ENCODE results near the gene TOMM20.
"Not testable (repeated sequence)": the region's sequence is repeated elsewhere in the genome, so short reads cannot be mapped to it uniquely, and the experiment has no call there.

Gene TOMM20

DNA sequence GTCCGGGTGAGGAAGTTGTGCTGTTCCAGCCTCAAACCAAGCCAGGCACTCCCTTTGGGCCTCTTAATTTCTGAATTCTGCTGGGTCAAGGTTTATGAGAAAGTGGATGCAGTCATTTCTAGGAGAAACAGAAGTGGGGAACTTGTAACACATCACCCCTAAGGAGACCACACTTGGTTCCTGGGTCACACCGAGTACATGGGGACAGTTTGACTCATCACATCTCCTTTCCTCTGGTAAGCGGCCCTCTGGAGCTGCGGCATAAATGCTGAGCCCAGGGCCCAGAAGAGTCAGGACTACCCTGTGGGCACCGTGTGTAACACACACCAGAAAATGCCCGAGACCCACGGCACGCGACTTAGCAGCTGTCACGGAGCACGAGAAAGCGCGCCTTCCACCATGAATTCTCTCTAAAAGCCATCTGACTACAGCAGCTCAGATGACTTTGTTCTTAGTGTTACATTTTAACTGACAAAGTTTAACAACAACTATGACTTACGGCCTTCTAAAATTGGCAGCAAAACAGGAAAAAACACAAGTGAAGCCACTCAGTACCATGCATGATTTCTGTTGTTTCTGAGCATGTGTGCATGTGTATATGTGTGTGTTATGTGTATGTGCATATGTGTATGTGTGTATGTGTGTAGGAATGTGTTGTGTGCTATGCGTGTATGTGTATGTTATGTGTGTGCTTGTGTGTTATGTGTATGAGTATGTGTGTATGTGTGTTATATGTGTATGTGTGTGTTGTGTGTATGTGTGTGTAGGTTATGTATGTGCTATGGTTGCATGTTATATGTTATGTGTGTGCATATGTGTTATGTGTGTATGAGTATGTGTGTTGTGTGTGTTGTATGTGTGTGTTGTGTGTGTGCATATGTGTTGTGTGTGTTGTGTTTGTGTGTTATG is 50.8 kb downstream of the TOMM20 start:
- peak; percentile 42 for DNase-seq

DNA sequence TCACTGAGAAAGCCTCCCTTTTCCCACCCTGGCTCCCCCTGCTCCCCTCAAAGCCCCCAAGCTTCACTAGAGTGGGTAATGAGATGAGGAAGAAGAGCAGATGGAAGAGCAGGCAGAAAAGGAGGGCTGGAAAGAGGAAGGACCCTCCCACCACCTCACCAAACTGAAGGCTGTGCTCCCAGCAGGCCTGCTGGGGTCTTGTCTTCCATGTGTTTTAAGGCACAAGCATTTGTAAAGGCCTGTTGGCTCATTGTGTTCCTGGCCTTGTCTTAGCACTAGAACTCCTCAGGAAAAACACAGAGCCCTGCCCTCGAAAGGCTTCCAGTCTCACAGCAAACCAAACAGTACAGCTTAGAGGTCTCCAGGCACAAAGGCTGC is 51.5 kb downstream of the TOMM20 start:
- no peak for DNase-seq

DNA sequence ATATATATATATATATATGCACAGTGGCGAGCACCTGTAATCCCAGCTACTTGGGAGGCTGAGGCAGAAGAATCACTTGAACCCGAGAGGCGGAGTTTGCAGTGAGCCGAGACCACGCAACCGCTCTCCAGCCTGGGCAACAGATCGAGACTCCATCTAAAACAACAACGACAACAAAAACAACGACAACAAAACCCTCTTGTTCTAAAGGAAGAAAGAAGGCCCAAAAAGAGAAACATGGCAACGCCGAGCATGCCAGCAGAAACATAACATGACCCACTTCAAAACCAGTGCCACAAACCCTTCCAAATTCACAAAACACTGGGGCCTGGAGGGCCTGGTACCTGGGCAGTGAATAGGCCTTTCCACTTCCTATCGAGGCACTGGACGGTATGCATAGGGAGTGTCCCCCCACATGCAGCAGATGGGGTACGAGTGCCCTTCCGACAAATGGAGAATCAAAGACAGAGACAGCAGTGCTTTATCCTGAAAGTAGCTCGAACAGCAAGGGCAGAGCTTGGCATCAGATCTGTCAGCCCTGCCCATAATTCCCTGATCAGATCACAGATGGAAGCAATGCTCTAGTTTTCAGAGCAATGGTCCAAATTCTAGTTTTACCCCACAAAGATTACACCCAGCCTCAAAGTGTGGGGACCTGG is 52.0 kb downstream of the TOMM20 start:
- DNase-seq: no peak

DNA sequence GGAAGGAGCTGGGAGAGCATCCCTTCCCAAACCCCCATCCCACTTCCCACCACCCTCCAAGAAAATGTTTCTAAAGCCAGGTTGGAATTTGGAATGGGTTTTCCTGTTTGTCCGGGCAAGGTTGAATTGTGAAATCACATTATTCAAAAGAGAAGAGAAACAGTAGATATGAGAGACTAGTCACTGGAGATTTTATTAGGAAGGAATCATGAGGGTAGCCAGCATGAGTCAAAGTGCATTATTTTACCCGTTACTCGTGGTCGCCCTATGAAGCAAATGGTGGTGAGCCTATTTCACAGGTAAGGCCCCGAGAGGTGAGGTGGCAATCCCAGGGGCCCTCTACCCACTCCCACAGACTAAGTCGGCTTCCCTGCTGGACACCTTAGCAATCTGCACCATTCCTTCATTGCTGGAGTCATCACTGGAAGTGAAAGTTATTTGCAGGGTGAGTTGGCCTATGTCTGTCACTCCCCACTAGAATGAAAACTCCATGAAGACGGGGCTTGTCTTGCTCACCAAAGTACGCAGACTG is 52.8 kb downstream of the TOMM20 start:
- no peak for DNase-seq

DNA sequence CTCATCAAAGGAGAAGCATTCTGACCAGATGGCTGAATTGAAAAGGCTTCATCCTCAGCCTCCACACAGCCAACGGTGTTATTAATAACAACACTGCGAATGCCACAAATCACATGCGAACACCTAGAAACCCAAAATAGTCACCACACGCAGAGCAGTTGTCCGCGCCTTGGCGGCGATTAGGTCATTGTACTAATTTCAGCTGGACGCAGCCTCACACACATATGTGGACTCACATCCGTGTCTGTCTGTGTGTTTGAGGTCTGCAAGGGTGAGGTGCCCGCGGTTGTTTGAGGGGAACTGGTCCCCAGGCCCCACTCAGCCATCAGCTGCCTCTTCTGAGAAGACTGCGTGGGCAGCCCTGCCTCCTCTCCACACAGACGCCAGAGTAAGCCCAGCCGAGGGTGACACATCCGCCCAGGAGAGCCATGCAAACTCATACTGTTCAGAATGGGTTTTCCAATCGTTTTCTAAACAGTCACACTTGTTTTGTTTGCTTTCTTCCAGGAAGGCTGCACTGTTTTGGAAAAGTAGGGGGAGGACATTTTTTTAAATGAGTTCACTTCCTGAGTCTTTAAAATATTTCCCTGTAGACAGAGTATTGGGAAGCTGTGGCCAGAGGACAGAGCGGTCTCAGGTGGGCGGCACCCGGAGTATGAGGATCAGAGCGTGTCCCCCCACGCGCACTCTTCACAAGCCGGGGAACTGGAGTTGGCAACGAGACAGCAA is 53.4 kb downstream of the TOMM20 start:
- DNase-seq: peak; percentile 38

DNA sequence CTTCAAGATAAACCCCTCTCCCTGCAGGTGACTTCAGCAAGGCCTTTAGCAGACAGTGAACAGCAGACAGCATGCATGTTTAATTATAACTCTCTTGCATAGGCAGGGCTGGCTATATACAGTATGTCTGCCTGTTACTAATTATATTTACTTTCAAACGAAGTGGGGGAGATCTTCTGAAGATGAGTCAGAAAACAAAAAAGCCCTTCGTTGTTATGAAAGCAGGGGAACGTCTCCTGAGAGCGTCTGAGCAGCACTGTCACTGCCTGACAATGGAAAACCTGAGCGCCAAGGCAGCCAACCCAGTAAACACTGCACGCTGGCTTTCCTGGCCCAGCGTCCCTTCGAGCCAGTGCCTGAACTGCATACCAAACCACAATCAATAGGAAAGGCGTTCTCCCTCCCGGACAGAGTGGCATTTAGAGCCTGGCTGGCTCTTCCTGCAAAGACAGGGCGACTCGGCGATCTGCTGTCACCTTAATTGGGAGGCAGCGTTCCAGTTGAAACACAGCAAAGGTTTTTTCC is 54.1 kb downstream of the TOMM20 start:
- DNase-seq: no peak

DNA sequence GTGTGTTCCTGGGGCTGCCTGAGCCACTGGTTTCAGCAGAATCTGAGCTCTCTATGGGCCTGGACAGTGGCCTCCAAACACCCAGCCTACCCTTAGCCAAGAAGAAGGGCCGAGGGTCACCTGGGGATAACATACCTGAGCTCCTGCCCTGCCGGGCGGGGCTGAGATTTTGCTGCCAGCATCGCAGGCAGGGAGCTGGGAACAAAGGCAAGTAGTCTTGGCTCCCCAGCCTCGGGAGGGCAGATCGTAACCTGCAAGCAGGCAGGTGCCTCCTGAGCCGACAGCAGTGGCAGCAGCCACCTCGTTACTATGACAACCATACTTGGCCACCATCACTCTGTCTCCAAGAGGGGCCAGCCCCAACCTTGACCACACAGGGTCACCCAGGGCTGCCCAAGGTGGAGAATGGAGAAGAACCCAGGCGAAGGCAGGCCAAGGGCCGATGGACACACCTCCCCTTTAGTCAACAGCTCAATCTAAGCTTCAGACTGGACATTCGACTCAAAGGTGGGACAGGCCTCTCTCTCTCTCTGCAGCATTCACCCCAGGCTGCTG is 54.6 kb downstream of the TOMM20 start:
- no peak for DNase-seq

DNA sequence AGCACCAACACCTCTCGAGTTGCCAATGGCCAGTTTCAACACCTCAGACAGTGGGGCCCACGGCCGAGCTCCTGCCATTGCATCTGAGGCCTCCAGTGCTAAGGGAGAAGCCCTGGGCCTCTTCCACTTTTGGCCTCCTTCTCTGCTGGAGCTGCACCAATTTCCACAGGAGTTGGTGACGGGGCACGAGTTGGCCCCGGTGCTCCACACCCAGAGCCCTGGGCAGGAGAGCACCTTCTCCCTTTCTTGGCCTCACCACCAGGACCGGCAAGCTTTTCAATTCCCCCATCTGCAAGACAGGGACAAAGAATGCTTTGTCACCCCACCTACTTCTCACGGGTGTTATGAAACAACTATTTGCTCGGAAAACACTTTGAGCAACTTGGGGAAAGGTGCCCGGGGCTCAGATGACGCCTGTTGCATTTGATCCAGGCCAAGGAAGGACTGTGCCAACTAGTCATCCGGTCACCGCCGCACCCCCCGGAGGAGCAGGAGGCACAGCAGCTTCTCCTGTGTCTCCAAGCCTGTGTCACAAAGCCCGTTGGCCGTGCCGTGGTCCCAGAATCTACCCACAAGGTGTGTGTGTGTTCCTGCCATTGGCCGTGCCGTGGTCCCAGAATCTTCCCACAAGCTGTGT is 55.2 kb downstream of the TOMM20 start:
- DNase-seq: peak; percentile 51

DNA sequence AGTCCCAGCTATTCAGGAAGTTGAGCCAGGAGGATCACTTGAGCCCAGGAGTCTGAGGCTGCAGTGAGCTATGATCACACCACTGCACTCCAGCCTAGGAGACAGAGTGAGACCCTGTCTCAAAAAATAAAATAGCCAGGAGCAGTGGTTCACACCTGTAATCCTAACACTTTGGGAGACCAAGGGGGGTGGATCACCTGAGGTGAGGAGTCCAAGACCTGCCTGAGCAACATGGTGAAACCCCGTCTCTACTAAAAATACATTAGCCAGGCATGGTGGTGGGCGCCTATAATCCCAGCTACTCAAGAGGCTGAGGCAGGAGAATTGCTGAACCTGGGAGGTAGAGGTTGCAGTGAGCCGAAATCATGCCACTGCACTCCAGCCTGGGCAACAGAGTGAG is 56.1 kb downstream of the TOMM20 start:
- DNase-seq: not testable (repeated sequence)

DNA sequence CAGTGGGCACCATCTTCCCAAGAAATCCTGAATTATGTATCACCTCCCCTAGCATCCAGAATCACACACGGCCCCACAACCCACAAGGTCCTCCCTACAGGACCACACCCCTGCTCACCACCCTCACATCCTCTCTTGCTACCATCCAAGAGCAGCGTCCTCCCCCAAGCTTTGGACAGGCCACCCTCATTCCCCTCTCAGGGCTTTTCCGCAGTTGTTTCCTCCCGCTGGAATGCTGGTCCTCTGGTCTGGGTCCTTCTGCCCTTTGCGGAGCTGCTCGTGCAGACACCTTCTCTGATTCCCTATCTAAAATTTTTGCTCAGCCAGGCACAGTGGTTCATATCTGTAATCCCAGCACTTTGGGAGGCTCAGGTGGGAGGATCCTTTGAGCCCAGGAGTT is 56.5 kb downstream of the TOMM20 start:
- DNase-seq: no peak

DNA sequence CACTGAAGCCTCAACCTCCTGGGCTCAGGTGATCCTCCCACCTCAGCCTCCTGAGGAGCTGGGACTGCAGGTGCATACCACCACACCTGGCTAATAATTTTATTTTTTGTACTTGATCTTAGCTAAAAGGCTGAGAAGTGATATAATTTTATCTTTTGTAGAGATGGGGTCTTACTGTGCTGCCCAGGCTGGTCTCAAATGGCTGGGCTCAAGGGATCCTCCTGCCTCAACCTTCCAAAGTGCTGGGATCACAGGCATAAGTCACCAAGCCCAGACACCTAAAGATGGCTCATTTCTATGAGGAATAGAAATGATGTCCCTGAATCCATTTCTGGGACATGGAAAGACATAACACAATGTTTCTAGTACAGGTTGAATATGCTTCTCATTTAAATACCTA is 57.8 kb downstream of the TOMM20 start:
- no peak for DNase-seq

DNA sequence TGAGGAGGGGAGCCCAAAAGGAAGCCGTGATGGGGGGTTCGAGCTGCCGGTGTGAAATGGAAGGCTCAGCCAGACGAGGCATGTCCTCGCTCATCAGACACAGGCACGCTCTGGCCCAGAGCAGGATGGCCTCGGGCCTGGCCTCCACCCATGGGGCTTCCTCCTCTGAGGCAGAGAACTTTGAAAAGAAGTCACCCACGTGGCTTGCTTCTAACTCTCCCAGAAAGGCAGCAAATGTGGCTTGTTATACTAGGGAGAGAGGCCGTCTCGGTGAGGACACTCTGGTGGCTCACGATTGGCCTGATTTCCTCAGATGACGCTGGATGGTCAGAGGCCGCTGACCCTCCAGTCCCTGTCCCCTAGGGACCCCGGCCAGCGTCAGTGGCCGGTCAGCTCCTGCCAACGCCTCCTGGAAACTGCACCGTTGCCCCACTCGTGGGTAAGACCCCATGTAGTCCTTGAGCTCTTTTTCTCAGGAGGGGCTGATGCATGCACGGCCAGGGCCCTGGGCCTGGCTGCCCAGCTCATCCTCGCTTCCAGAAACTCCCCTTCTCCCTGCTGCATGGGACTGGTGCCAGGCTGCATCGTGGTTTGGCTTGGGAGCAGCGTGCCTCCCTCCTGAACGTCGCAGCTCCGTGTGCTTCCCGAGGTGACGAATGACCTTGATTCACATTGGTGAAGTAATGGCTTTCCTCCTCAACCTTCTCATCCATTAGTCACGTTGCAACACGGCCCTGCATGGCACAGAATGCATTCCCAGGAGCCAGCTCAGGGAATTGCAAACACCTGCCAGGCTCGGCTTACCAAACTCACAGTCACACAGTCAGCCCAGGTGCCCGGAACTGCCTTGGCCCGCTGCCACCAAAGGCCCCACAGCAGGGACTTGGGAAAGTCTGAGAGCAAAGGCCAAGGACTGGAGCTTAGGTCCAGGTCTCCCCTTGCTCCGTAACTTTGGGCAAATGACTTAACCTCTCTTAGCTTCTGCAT is 58.8 kb downstream of the TOMM20 start:
- no peak for DNase-seq

DNA sequence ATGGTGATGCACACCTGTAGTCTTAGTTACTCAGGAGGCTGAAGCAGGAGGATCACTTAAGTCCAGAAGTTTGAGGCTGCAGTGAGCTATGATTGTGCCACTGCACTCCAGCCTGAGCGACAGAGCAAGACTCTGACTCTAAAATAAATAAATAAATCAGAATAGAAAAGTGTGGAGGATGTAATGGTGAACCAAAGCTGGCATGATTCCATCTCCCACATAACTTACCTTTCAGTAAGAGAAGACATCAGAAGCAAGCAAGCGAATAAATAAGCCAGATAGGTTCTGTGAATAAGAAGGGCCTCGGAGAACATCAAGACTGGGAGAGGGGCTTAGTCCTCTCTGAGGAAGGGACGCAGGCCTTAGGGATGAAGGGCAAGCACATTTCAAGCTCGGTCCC is 59.5 kb downstream of the TOMM20 start:
- no peak for DNase-seq

DNA sequence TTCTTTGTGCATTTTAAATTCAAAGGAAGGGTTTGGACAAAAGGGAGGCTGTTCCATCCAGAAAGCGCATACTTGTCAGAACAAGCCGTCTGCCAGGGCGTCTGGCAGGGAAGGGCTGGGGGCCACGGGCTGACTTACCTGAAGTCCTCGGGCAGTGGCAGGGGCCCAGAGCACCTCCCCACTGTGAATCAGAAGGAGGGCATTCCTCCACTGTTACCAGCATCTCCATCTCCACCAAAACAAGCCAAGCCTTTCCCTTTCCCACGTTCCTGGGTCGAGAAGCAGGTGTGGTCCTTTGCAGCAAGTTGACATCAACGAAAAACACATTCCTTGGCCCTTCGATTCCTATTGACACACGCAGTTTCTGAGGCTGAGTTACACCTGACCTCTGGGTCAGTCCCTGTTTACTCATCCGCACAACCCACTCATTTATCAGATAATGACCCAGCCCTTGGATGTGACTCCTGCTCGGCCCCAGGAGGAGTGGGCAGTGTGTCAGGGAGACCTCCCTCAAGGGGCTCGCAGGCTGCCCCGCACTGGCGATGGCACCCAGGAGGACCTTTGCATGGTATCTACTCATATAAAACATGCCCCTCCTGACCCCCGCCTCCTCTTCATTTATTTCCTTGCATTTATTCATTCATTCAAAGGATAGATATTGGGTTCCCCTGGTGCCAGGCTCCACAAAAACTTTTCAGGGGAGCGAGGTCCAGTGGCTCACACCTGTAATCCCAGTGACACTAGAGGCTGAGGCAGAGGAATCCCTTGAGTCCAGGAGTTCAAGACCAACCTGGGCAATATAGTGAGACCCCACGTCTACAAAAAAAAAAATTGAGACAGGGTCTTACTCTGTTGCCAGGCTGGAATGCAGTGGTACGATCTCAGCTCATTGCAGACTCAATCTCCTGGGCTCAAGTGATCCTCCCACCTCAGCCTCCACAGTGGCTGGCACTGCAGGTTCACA is 60.2 kb downstream of the TOMM20 start:
- DNase-seq: no peak

DNA sequence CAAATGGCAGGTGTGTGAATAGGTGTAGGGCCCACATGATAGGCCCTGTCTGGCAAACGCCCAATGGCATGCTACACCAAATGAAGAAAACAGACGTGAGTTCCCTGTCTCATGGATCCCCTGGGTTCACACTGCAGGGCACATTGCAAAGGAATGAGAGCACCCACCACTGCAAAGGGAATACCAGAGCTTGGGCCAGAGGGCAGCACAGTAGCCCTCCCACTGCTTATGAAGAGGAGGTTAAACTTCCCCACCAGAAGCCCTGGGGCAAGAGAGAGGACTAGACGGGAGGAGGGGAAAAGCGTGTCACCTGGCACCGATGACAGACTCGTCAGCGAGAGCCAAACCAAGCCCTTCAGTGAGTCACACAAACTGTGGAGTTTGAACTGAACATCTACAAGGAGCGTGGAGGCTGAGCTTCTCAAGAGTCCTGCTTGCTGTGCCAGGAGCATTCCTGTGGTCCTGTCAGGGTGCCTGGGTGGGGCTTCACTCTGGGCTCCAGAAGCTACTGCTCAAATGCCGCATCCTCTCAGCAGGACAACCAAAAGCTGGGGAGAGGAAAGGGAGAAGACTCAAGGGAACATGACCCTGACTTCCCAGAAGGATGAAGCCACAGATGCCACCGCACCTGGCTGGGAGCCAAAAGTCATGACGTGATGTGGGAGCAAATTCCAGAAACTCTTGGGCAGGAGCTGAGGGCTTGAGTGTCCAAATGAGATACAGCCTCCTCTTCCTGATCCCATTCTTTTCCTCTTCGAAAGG is 61.1 kb downstream of the TOMM20 start:
- peak; percentile 55 for DNase-seq

DNA sequence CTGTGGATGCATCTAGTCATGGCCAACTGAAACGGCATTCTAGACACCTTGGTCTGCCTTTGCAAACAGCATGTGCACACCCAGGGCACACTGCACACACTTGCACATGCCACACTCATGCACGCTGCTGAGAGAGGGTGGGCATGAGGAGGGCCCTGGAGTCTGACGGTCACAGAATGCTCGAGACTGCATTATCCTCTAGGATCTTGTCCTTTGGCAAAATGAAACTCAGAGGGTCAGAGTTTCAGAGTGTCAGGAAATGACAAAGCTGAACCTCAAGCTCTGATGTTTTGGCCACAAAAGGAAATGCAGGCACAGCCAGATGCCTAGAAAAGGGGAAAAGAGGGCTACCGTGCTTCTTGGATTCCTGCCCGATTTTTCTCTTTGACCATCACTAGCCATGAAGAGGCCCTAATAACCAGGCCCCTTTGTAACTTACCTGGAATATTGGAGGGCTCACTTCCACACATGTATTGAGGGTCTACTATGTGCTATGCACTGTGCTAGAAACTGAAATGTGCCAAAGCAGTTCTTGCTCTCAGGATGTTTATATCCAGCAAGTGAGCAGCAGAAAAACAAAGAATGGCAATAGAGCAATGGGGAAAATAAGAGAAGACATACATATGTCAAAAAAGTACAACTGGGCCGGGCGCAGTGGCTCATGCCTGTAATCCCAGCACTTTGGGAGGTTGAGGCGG is 65.4 kb downstream of the TOMM20 start:
- peak; percentile 78 for DNase-seq

DNA sequence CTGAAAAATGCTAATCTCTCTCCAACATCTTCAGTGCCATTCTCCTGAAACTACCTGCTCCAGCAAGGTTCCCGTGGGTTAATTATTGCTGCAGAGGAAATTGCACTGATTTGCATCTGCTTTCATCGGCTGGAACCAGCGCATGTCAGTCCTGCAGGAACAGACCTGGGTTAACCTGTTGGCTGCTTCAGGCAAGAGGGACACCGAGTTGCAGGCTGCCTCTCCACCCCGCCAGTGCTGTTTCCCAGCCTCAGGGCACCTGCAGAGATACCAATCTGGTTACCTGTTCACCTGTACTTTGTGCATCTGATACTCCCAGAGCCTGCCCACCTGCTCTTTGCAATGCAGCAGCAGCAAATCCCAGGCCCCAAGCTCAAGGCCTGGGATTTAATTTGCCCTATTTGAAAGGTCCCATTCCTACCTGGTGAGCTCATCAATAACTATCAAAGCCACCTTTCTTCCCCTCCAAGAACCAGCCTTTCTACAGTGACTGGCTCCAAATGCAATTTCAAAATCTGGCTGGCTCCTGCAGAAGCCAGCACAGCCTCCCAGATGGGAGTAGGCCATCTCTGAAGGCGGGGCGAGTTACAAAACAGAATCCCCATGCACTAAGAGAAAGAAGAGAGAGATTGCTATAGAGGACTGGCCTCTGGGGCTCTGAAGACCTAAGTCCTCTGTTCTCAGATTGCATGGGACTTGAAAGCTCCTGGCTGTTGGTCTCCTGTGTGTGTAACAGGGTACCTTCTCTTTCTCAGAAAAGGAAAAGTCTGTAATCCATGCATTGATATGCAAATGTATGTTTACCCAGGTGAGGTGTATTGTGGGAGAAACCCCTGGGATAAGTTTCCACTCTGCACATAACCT is 67.8 kb downstream of the TOMM20 start:
- no peak for DNase-seq
